ENCODE results near the gene MSANTD1.

The MSANTD1 gene

DNA sequence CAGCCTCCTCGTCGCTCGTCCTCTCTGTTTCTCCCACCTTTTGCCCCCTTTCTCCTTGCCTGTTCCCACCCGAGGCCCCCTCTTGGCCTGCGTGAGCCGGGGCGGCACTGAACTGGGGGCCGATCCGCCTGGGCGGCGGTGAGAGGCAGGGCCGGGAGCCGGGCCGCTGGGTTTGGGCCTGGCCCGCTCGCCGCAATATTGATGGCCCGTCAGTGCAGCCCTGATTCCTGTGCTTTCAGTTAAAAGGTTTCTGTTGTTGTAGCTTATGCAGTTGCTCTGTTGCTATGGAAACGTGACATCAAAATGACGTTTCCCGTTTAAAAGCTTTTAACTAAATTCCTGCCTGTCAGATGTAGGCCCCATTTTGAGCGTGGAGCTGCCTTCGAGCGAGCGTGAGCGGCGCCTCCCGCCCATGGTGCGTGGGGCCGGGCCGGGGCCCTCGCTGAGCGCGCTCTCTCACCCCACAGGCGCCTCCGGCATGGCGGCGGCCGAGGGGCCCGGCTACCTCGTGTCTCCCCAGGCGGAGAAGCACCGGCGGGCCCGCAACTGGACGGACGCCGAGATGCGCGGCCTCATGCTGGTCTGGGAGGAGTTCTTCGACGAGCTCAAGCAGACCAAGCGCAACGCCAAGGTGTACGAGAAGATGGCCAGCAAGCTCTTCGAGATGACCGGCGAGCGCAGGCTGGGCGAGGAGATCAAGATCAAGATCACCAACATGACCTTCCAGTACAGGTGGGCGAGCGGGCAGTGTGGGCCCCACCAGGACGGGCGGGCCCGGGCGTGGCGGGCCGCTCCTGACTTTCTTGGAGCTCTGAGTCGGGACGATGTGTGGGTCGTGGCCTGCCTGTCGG, at the start of gene MSANTD1:
Gene MSANTD1, plus strand, starts transcription at position 349 of the 851 bp plus-strand sequence. Its CDS starts 64 bp downstream, at position 413.
- no peak for DNase-seq

DNA sequence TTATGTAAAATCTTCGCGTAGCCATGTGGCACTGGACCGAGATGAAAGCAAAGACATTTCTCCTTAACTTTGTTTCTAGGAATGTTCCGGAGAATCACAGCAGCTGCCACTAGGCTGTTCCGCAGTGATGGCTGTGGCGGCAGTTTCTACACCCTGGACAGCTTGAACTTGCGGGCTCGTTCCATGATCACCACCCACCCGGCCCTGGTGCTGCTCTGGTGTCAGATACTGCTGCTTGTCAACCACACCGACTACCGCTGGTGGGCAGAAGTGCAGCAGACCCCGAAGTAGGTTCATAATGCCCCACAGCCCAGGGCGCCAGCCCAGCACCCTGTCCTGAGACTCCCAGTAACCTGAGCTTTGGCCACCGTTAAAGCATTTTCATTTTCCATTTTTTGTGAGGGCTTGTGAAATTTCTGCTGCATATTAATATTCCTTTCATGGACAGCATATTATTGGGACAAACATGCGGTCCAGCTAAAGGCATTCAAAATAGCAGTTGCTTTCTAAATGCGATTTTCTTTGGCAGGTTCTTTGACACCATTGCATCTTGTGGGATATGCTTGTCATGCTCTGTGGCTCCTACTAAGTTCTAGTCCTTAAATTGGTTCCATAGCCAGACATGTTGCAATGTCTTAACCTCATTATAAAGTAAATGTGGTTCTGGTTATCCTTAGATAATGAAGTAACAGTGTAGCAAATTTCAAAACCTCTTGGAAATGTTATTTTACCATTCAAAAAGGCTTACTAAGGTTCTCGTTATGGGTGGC, 49.1 kb upstream of the MSANTD1 start:
- peak in 1 of 2 donors; percentile 18 for DNase-seq

DNA sequence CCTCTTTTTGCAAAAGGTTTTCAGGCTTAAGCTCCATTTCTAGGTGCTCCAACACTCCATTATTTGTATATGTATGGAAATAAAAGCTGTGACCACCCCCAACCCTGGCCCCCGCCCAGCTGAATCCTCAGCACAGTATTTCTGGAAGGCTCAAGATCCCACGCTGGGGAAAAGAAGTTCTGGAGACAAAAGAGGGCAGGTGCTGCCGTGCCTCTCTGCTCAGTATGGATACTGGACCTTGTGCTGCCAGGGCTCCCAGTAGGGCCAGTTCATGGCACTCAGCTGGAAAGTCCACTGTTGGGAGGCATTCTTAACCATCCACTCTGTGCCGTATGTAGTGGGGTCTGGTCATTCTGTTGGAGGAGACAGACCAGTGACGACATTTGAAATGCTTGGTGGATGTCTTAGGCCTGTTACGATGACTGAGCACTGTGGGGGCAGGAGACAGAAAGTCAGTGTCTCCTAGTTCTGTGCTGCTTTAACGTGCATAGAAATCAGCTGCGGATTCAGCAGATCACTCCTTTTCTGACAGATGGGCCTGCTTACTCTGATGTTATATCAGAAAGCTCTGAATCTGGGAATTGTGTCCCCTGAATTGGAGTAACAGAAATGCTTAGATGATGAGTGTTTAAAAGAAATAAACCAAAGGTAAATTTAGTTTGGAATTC, 48.4 kb upstream of the MSANTD1 start:
- DNase-seq = no peak

DNA sequence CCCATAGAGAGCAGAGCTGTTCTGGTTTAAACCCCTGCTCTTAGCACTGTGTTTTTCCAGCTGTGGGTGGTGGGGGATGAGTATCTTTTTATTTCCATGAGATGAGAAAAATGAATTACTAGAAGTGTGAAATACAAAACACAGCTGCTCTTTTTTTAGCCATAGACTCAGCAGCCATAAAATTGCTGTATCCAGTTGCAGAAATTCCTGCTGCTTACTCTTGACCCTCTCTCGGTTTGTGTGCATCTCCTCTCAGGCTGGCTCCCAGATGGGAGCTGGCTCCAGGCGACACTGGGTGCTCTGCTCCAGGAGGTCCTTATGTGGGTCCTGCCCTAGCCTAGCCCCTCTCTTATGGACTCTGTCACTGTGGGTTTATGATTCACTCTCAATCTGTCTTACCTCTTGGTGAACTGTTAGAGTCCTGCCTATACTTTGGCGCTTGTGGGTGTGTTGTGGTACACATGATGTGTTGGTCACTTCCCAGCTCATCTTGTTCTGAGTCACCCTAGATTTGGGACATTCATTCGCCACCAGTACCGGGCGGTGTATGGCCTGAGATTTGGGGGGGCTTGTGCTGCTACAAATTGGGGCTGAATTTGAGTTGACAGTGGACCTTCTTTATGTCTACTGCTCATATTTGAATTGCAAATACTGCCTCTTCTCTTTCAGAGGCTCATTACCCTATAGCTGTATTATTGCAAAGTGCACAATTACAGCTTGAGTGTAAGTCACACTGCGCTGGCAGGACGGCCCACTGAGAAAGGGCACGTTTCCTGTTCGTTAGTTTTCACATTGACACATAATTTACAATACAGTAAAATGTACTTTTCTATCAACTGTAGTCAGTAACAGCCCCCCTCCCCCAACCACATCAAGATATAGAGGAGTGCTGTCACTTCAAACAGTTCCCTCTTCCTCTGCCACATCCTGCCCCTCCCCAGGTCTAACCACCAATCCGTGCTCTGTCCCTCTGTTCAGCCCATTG, 46.9 kb upstream of the MSANTD1 start:
- DNase-seq = no peak

DNA sequence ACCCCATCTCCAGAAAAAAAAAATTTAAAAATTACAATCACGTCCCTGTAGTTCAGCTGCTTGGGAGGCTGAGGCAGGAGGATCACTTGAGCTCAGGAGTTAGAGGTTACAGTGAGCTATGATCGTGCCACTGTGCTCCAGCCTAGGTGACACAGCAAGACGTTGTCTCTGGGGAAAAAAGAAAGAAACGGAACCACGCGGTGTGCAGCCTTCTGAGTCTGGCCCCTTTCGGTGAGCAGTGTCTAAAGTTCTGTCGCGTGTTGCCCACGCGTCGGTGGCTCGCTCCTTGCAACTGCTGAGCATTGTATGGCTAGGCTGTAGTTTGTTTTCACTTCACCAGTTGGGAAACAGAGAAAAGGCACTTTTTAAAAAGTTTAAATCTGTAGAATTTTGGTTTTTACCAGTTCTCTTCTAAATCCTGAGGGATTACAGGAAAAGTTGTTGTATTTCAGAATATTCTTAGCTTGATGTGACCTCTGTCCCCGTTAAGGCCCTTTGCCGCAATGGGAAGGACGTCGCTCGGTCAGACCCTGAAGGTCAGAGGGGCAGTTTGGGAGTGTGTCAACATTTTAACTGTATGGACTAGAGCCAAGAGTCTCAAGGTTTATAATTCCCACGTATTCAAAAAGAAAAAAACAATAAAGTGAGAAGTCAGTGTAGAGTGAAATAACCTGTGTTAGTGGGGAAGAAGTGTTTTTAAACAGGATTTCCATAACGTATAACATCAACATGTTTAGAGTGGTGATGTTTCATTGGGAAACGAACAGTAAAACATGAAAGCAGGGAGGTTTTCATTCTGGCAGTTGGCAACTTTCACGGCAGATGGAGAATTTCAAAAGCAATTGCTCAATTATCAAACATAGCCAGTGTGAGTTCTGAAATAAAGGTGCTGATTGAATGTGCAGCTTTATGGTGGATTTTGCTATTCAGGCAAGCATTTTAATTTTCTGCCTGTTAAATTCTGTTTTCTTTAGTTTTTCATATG, 45.8 kb upstream of the MSANTD1 start:
- DNase-seq = peak in 1 of 2 donors; percentile 35

DNA sequence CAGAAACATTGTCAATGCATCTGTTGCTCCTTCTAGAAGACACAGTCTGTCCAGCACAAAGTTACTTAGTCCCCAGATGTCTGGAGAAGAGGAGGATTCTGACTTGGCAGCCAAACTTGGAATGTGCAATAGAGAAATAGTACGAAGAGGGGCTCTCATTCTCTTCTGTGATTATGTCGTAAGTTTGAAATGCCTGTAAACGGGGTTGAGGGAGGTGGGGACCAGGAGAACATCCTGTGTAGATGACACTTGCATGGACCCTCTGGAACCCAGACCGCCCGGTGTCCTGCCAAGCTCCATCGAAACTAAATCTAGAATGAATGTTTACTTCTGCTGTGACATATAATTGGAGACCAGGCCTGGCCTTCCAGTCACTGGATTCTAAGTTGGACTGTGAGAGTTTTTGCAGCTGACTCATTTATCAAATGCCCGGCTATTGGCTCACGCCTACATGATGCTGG, 45.0 kb upstream of the MSANTD1 start:
- no peak for DNase-seq

DNA sequence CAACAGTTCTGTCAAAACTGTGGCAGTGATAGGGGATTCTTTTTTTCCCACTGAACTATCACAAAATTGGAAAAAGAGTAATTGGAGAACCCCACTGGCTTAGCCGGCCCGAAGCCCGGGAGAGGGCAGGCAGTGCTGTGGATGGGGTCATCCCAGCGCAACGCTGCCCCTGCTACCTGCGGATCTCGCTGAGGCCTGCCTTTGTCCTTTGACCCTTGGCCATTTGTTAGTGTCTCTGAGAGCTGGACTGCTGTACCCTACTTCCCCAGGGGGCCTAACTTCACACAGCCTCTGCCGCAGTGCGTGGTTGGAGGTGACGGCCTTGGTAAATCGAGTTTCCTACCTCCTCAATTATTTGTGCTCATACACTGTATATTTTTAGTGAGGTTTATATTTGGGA, 43.0 kb upstream of the MSANTD1 start:
- no peak for DNase-seq

DNA sequence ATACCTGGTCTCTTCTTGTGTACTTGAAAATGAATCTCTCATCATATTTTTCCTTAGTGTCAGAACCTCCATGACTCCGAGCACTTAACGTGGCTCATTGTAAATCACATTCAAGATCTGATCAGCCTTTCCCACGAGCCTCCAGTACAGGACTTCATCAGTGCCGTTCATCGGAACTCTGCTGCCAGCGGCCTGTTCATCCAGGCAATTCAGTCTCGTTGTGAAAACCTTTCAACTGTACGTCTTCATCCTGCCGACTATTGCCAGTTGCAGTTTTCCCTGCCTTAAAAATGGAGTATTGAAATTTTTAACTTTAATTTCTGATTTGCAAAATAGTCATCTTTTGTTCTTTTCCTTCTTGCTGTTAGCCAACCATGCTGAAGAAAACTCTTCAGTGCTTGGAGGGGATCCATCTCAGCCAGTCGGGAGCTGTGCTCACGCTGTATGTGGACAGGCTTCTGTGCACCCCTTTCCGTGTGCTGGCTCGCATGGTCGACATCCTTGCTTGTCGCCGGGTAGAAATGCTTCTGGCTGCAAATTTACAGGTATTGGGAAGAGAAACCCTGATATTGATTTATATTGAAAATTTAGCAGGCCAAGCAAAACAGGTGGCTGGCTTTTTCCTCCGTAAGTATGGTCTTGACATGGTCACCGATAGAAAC, 42.4 kb upstream of the MSANTD1 start:
- no peak for DNase-seq

DNA sequence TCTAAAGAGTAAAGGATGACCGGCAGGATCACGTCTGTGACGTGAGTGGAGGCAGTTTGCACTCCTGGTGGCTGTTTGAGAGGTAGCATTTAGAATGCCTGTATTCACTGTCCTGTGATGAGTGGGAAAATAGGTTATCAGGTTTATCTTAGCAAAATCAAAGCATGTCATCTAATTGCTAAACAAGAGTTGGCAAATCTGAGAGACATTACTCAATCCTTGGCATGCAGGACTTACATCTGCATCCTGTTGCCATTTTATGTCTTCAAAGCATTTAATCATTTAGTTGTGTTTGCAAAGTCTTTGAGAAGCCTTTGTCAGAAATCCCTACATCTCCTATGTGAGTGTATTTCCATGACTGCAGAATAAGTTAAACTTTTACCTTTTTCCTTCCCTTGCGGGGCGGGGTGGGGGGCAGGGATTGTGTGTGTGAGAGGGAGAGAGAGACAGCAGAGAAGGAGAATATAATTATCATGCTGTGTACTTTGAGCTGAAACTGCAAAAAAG, 41.4 kb upstream of the MSANTD1 start:
- no peak for DNase-seq

DNA sequence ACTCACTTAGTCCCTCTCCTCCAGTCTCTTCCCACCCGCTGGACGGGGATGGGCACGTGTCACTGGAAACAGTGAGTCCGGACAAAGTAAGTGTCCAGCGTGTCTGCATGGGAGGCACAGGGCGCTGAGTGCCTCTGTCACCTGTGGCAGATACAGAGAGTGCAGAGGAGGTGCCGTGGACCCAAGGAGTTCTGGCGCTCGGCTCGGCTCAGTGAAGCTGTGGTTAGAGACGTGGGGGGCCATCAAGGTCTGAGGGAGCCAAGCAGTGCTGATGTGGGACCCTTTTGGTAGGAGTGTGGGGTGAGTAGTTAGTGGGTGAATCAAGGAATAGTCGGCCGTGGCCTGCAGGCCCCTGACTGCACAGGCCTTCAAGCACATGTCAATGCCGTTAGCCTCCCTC, 40.1 kb upstream of the MSANTD1 start:
- DNase-seq = no peak

DNA sequence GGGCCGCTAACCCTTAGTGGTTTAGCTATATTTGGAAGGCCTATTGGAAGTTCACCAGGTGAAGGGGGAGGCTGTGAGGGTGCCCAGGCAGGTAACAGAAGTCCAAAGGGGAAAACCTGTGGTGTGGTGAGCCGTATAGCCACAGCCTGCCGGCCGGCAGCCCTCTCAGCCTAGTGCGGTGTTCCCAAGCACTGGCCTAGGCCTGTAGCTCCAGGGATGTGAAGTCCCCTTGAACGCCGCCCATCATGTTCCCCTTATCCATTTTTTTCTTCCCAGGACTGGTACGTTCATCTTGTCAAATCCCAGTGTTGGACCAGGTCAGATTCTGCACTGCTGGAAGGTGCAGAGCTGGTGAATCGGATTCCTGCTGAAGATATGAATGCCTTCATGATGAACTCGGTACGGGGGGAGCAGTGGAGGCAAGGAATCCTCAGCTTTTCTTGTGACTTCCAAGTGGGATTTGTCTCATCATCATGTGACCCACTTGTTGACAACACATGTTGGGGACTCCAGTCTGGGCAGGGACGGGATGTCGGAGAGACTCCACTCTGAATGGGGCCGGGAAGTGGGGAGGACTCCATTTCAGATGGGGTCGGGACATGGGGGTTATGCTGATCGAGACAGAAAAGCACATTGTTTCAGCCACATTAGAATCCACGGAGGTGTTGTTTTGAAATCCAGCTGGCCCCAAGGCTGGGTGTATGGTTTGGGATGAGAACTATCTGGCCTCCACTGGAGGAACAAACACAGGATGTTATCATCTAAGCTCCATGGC, 39.2 kb upstream of the MSANTD1 start:
- no peak for DNase-seq

DNA sequence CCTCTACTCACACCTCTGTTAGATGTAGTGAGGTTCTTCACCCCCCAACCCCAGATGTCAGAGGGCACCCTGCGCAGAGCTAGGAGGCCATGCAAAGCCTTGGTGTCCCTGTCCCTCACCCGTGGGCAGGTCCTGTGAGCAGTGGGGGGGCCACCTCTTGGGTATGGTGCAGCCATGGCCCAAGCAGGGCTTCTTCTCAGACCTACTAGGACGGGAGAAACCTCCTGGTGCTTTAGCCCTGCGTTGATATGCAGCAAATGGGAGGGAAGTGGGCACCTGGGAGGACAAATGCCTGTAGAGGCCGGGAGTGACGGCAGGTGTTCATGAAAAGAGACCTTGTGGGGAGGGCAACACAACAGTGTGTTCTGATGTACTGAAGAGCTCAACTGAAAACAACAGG, 38.5 kb upstream of the MSANTD1 start:
- DNase-seq = no peak

DNA sequence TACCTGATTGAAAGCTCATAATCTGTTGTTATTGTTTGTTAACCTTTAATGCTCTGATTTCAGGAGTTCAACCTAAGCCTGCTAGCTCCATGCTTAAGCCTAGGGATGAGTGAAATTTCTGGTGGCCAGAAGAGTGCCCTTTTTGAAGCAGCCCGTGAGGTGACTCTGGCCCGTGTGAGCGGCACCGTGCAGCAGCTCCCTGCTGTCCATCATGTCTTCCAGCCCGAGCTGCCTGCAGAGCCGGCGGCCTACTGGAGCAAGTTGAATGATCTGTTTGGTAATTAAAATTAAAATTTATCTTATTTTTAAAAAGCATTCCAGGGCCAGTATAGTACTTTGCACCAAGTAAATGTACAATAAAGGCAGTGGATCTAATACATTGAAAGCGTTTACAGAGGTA, 37.1 kb upstream of the MSANTD1 start:
- no peak for DNase-seq

DNA sequence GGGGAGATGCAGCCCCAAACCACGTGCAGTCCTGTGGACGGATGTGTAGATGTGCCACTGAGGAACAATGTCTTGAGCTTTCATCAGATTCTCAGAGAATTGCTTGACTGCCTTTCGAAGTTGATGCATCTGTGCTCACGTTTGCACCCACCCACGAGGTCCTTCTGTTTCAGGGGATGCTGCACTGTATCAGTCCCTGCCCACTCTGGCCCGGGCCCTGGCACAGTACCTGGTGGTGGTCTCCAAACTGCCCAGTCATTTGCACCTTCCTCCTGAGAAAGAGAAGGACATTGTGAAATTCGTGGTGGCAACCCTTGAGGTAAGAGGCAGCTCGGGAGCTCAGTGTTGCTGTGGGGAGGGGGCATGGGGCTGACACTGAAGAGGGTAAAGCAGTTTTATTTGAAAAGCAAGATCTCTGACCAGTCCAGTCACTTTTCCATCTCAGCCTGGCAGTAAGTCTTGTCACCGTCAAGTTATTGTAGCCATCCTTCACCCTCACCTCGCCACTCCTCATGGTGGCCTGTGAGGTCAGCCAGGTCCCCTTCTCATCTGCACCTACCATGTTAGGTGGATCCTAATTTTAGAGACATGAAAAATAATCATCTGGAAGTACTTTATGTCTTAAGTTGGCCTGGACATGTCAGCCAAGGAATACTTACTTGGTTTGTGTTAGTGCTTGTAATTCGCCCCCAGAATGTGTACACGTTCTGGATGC, 36.4 kb upstream of the MSANTD1 start:
- DNase-seq = no peak

DNA sequence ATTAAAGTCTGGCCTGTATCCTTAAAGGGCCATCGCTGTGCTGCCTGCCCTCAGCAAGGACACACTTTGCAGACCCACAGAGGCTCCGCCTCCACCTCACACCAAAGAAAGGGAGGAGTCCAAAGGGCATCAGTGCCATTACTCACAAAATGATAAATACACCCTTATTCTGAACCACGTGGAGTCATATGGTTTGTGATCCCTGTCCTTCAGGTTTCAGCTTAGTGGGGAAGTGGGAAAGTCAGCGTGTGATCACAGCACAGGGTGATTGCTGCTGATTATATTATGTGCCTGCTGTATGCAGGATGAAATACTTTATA, 35.9 kb upstream of the MSANTD1 start:
- no peak for DNase-seq

DNA sequence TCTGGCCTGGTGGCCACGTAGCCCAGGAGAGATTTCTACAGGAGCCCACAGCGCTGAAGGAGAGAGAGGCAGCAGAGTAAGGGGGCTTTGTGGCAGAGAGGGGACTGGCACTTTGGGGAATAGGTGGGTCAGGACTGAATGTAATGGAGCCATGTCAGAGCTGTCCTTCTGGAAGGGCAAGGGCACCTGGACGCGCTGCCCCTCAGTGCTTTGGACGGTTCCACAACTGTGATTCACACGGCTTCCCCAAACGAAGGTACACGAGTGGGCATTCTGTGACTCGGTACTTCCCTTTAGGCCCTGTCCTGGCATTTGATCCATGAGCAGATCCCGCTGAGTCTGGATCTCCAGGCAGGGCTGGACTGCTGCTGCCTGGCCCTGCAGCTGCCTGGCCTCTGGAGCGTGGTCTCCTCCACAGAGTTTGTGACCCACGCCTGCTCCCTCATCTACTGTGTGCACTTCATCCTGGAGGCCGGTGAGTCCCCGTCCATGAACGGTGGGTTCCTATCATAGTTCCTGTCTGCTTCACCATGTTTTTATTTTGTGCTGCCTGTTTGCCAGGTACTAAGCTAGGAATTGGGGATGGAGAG, 35.2 kb upstream of the MSANTD1 start:
- no peak for DNase-seq

DNA sequence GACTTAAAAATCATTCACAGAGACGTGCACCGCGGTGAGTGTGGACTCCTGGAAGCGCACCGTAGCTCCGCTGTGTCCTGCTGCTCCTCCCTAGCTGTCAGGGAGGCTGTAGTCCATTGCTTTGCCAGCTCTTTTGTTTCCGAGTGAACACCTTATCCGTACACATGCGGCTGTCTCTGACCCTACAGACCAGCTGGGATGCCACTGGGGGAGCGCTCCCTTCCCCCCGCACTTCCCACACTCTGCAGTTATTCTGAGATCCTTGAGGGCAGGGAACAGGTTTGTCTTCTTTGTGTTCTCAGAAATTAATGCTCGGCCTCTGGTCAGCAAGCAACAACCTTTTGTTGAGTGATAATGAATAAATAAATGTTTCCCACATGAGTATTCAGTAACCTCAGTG, 33.7 kb upstream of the MSANTD1 start:
- no peak for DNase-seq

DNA sequence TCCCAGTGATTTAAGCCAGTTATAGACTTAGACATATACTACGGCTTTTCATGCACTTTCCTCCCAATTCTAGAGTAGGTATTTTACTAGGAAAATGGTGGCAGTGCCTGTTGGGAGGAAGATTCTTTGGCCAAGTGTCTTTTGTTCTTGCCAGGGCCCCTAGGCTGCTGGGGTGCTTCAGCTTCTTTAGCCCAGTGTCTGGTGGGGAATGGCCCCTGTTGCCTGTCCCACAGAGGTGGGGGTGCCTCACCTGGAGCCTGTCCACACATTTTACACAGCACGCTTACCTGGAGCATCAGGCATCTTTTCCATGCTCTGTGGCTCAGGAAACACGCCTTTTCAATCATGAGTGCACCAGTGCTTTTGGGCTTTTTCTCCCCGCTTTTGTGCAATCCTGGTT, 33.2 kb upstream of the MSANTD1 start:
- no peak for DNase-seq

All from hippocampal formation (tissue), 2 donors.